Mucosa of rectum (tissue), 2 donors: Measurements from ENCODE around the gene PEAK1.
"Not testable (repeated sequence)": the region's sequence is repeated elsewhere in the genome, so short reads cannot be mapped to it uniquely, and the experiment has no call there.

Experiments used
- H3K27ac ChIP-seq, 2 donors: one replicate each; pipeline ENCODE4 v1.7.0; 2013; ENCODE audit warnings: inconsistent platforms in 2 of 2, low read depth in 2 of 2, low read length in 2 of 2
- H3K27me3 ChIP-seq, 2 donors: one replicate each; pipeline ENCODE4 v1.7.0; 2013; ENCODE audit warnings: low read length in 2 of 2; ENCODE audit not compliant: control insufficient read depth in 2 of 2, insufficient read depth in 2 of 2
- H3K36me3 ChIP-seq, 2 donors: one replicate each; pipeline ENCODE4 v1.7.0; 2013; ENCODE audit warnings: low read length in 2 of 2; ENCODE audit not compliant: control insufficient read depth in 2 of 2, insufficient read depth in 2 of 2
- H3K4me1 ChIP-seq, 2 donors: one replicate each; pipeline ENCODE4 v1.7.0; 2013; ENCODE audit warnings: low read length in 2 of 2, mild to moderate bottlenecking in 1 of 2; ENCODE audit not compliant: control insufficient read depth in 2 of 2, insufficient read depth in 2 of 2
- H3K4me3 ChIP-seq, 2 donors: one replicate each; pipeline ENCODE4 v1.7.0; 2013; ENCODE audit warnings: low read length in 2 of 2
- H3K9ac ChIP-seq, 2 donors: one replicate each; pipeline ENCODE4 v1.7.0; 2013; ENCODE audit warnings: low read length in 2 of 2, low read depth in 1 of 2, mild to moderate bottlenecking in 1 of 2
- H3K9me3 ChIP-seq, 2 donors: one replicate each; pipeline ENCODE4 v1.7.0; 2013; ENCODE audit warnings: low read length in 2 of 2; ENCODE audit not compliant: control insufficient read depth in 2 of 2
- donor health status: healthy.
- donor health status: Normal muscosa, but diverticular disease.

Gene PEAK1

DNA sequence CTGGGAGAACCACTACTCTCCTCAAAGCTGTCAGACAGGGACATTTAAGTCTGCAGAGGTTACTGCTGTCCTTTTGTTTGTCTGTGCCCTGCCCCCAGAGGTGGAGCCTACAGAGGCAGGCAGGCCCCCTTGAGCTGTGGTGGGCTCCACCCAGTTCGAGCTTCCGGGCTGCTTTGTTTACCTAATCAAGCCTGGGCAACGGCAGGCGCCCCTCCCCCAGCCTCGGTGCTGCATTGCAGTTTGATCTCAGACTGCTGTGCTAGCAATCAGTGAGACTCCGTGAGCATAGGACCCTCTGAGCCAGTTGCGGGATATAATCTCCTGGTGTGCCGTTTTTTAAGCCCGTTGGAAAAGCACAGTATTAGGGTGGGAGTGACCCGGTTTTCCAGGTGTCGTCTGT lies 263.9 kb downstream of the PEAK1 start:
- H3K27me3 ChIP-seq, H3K4me3 ChIP-seq: not testable (repeated sequence)

DNA sequence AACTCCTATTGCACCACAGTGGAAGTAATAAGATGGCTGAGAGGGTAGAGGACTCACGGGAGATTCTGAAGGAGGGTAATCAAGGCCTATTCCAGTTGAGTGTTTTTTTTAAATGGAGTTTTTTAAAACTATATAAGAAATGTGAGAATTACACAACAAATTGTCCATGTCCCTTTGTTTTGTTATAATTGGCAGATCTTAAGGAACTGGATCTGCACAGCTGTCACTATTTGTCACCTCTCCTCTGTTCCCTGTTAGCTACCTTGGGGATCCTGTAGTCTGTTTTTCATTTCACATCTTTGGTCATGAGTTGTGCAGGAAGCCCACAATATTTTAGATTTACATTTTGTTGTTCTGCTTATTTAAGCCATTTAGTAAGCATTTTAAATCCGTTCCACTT lies 271.7 kb downstream of the PEAK1 start:
- no peak overlapping the region for H3K4me3 ChIP-seq
- H3K4me1 ChIP-seq, result no peaks in the 10 kb centered on the region
- no peak overlapping the region for H3K9ac ChIP-seq
- H3K27ac ChIP-seq, result no peak overlapping the region
- H3K27me3 ChIP-seq, result no peaks in the 10 kb centered on the region
- no peaks in the 10 kb centered on the region for H3K9me3 ChIP-seq
- H3K36me3 ChIP-seq, result peaks cover 0 to 3% of the 10 kb centered on the region in 2 donors

More for the DNA sequence above, 263.9 kb downstream of the PEAK1 start:
- H3K27ac ChIP-seq, H3K9ac ChIP-seq, H3K9me3 ChIP-seq, H3K4me1 ChIP-seq: not testable (repeated sequence)
- H3K36me3 ChIP-seq, result peaks cover 9 to 12% of the 10 kb centered on the region in 2 donors

GRCh38 chr15:77145370-77145769 lies 274.5 kb downstream of the PEAK1 start:
- Histone ChIP-seq H3K4me1 (no peaks in the 10 kb centered on the region), H3K27ac (no peak overlapping the region), H3K9me3 (peaks cover 0 to 4% of the 10 kb centered on the region in 2 donors), H3K36me3 (peaks cover 6% of the 10 kb centered on the region in 2 donors), H3K9ac (no peak overlapping the region), H3K27me3 (no peaks in the 10 kb centered on the region), H3K4me3 (no peak overlapping the region)

DNA sequence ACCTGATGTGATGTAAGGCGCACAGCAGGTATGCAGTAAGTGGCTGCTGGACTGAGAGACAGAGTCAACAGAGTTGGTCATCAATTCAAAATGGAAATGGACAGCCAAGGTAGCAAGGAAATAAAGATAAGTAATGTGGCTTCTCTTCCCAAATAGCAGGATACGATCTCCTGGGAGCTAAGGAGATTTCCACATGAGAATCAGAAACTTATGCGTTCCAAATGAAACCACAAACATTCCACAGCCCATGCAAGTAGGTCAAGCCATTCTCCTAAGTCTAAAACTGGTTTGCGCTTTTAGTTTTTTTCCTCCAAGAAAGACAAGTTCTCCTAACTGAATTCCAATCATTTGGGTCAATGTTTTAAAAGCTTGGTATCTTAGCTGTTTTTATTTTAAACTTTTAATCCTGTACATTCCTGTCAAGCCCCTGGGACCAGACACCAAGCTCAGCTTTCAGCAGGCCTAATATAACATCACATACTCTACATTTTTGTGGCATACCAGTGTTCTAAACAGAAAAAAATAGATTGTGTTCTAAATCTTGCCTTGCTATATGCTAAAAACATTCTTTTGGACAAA lies 275.3 kb downstream of the PEAK1 start:
- Histone ChIP-seq H3K4me1 (no peaks in the 10 kb centered on the region), H3K9me3 (peaks cover 0 to 4% of the 10 kb centered on the region in 2 donors), H3K4me3 (no peak overlapping the region), H3K27me3 (no peaks in the 10 kb centered on the region), H3K9ac (no peak overlapping the region), H3K27ac (peak overlapping the region in 1 of 2 donors; percentile 28), H3K36me3 (peaks cover 6 to 7% of the 10 kb centered on the region in 2 donors)

DNA sequence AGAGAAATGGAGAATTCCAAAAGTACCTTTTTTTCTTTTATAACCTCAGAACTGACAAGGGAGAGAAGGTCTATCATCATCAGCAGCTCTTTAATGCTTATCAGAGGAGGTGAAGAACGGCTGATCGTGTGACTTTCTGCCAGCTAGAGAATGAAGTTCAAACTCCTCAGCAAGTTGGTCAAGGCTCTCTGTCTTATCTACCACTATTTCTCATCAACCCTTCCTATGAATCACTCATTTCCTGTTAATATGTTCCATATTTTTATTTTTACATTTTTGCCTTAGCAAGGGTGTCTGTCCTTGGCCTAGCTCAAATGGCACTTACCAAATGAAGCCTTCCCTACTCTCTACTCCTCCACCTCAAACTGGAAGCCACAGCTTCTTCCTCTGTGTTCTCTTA lies 275.9 kb downstream of the PEAK1 start:
- H3K27ac ChIP-seq, result peak overlapping the region in 1 of 2 donors; percentile 28

DNA sequence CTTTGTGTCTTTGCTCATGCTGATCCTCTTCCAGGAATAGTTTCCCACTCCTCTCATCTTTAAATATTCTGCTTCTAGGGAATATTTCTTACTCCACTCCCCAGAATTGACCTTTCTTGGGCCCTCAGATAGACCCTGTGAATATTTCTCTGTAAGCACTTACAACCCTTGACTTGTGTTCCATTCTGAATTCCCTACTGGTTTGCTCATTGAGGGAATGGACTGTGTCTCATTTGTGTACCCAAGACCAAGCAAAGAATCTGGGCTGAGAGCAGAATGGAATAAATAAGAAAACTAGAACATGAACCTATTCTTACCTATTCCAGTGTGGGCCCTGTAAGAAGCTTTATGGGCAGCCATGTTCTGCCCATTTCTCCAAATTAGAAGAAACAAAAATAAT lies 276.3 kb downstream of the PEAK1 start:
- Histone ChIP-seq H3K36me3 (peaks cover 6 to 7% of the 10 kb centered on the region in 2 donors), H3K27ac (no peak overlapping the region), H3K4me3 (no peak overlapping the region), H3K4me1 (no peaks in the 10 kb centered on the region), H3K27me3 (no peaks in the 10 kb centered on the region), H3K9ac (no peak overlapping the region), H3K9me3 (peaks cover 0 to 4% of the 10 kb centered on the region in 2 donors)

More for the DNA sequence above, 275.9 kb downstream of the PEAK1 start:
- Histone ChIP-seq H3K36me3 (peaks cover 6 to 7% of the 10 kb centered on the region in 2 donors), H3K27me3 (no peaks in the 10 kb centered on the region), H3K9ac (no peak overlapping the region), H3K4me3 (no peak overlapping the region), H3K4me1 (no peaks in the 10 kb centered on the region), H3K9me3 (peaks cover 0 to 4% of the 10 kb centered on the region in 2 donors)

- Histone ChIP-seq H3K9me3 (peaks cover 0 to 4% of the 10 kb centered on the region in 2 donors), H3K27me3 (no peaks in the 10 kb centered on the region), H3K27ac (no peak overlapping the region), H3K9ac (no peak overlapping the region), H3K4me1 (no peaks in the 10 kb centered on the region), H3K4me3 (no peak overlapping the region), H3K36me3 (peaks cover 6 to 7% of the 10 kb centered on the region in 2 donors)
Measured at GRCh38 chr15:77143191-77143590, 276.7 kb downstream of the PEAK1 start.

- no peak overlapping the region for H3K4me3 ChIP-seq
- no peak overlapping the region for H3K27ac ChIP-seq
- no peaks in the 10 kb centered on the region for H3K27me3 ChIP-seq
- peaks cover 4 to 12% of the 10 kb centered on the region in 2 donors for H3K4me1 ChIP-seq
- no peak overlapping the region for H3K9ac ChIP-seq
- peaks cover 0 to 4% of the 10 kb centered on the region in 2 donors for H3K9me3 ChIP-seq
- peaks cover 6 to 7% of the 10 kb centered on the region in 2 donors for H3K36me3 ChIP-seq
Measured at GRCh38 chr15:77140220-77140619, 279.7 kb downstream of the PEAK1 start.

DNA sequence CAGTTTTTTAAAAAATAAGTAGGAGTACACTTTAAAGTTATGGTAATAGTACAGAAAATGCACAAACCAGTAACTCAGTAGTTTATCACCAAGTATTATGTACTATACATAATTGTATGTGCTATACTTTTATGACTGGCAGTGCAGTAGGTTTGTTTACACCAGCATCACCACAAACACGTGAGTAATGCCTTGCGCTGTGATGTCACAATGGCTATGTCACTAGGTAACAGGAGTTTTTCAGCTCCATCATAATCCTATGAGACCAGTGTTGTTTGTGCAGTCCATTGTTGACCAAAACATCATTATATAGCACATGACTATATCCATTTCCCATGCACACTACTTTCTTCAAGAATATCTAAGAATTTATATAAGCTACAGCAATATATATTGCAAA lies 280.6 kb downstream of the PEAK1 start:
- H3K9ac ChIP-seq, result no peak overlapping the region
- no peak overlapping the region for H3K4me3 ChIP-seq
- H3K9me3 ChIP-seq, result peaks cover 0 to 4% of the 10 kb centered on the region in 2 donors
- no peaks in the 10 kb centered on the region for H3K27me3 ChIP-seq
- H3K4me1 ChIP-seq, result peaks cover 4 to 12% of the 10 kb centered on the region in 2 donors
- peaks cover 5 to 6% of the 10 kb centered on the region in 2 donors for H3K36me3 ChIP-seq
- H3K27ac ChIP-seq, result no peak overlapping the region

GRCh38 chr15:77138167-77138522 lies 281.8 kb downstream of the PEAK1 start:
- H3K27ac ChIP-seq, result peak overlapping the region in 1 of 2 donors; percentile 69

More at GRCh38 chr15:77138167-77138522, 281.8 kb downstream of the PEAK1 start:
- H3K4me1 ChIP-seq, result peaks cover 4 to 12% of the 10 kb centered on the region in 2 donors
- peaks cover 7 to 9% of the 10 kb centered on the region in 2 donors for H3K36me3 ChIP-seq
- no peak overlapping the region for H3K9ac ChIP-seq
- H3K9me3 ChIP-seq, result peaks cover 0 to 4% of the 10 kb centered on the region in 2 donors
- H3K27me3 ChIP-seq, result no peaks in the 10 kb centered on the region
- no peak overlapping the region for H3K4me3 ChIP-seq
